Activated naive CD8-positive, alpha-beta T cell (primary cell): ENCODE measurements around the gene PURA.

ENCODE experiments used
- H3K27ac Mint-ChIP-seq: one replicate; pipeline ENCODE4 v1.8.0; 2021; ENCODE audit warnings: mixed read lengths
- H3K27me3 Mint-ChIP-seq: one replicate; pipeline ENCODE4 v1.8.0; 2021; ENCODE audit warnings: mixed read lengths
- H3K36me3 Mint-ChIP-seq: one replicate; pipeline ENCODE4 v1.8.0; 2021; ENCODE audit warnings: mixed read lengths
- H3K4me1 Mint-ChIP-seq: one replicate; pipeline ENCODE4 v1.8.0; 2021; ENCODE audit warnings: low read depth, mixed read lengths
- H3K4me3 Mint-ChIP-seq: one replicate; pipeline ENCODE4 v1.8.0; 2021; ENCODE audit warnings: mild to moderate bottlenecking, mixed read lengths
- H3K9me3 Mint-ChIP-seq: one replicate; pipeline ENCODE4 v1.8.0; 2021; ENCODE audit warnings: low read depth, mixed read lengths

Gene PURA

GRCh38 chr5:140106101-140106500 is 7.8 kb upstream of the PURA start:
- H3K27me3 Mint-ChIP-seq, result peaks cover 1% of the 10 kb centered on the region
- no peaks in the 10 kb centered on the region for H3K9me3 Mint-ChIP-seq
- peaks cover 3% of the 10 kb centered on the region for H3K36me3 Mint-ChIP-seq
- peaks cover 40% of the 10 kb centered on the region for H3K4me1 Mint-ChIP-seq
- H3K27ac Mint-ChIP-seq, result peak overlapping the region; percentile 96
- no peak overlapping the region for H3K4me3 Mint-ChIP-seq

DNA sequence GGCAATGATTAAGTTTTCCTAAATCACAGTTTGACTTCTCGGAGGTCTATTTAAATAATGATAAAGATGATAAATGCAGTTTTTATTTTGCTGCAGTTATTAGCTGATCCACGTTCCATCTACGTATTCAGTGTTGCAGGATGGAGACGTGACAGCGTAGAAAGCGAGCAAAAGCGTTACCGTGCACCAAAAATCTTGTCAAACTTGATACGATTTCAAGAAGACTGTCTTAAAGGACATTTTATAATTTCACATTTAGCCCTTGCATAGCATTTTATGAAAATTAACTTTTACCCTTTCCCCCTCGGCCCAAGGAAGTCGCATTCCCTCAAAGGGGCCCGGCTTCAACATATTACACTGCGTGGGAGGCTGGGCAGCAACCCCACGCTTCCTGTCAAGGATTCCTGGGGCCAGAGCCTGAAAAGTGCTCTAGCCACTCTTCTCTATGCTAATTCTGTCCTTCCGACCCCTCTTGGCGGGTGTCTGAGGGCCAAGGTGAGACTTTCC is 7.1 kb upstream of the PURA start:
- no peaks in the 10 kb centered on the region for H3K9me3 Mint-ChIP-seq
- H3K4me1 Mint-ChIP-seq, result peaks cover 44% of the 10 kb centered on the region
- H3K36me3 Mint-ChIP-seq, result peaks cover 3% of the 10 kb centered on the region
- peak overlapping the region; percentile 96 for H3K27ac Mint-ChIP-seq
- H3K4me3 Mint-ChIP-seq, result peak overlapping the region; percentile 99
- H3K27me3 Mint-ChIP-seq, result peaks cover 1% of the 10 kb centered on the region

- H3K36me3 Mint-ChIP-seq, result peaks cover 3% of the 10 kb centered on the region
- H3K27ac Mint-ChIP-seq, result peak overlapping the region; percentile 96
- peaks cover 1% of the 10 kb centered on the region for H3K27me3 Mint-ChIP-seq
- H3K4me1 Mint-ChIP-seq, result peaks cover 51% of the 10 kb centered on the region
- no peaks in the 10 kb centered on the region for H3K9me3 Mint-ChIP-seq
- peak overlapping the region; percentile 99 for H3K4me3 Mint-ChIP-seq
Measured at GRCh38 chr5:140107312-140108092, 6.4 kb upstream of the PURA start.

- Mint-ChIP-seq H3K36me3 (no peaks in the 10 kb centered on the region), H3K4me3 (peak overlapping the region; percentile 99), H3K27ac (peak overlapping the region; percentile 93), H3K27me3 (no peaks in the 10 kb centered on the region), H3K4me1 (peaks cover 56% of the 10 kb centered on the region), H3K9me3 (no peaks in the 10 kb centered on the region)
Measured at GRCh38 chr5:140108093-140109017, 5.6 kb upstream of the PURA start.

- Mint-ChIP-seq H3K36me3 (no peaks in the 10 kb centered on the region), H3K9me3 (no peaks in the 10 kb centered on the region), H3K27me3 (no peaks in the 10 kb centered on the region), H3K4me1 (peaks cover 56% of the 10 kb centered on the region), H3K4me3 (peak overlapping the region; percentile 99), H3K27ac (peak overlapping the region; percentile 93)
Measured at GRCh38 chr5:140109018-140109758, 4.7 kb upstream of the PURA start.

GRCh38 chr5:140109759-140110645 is 3.9 kb upstream of the PURA start:
- peak overlapping the region; percentile 99 for H3K4me3 Mint-ChIP-seq
- H3K27me3 Mint-ChIP-seq, result no peaks in the 10 kb centered on the region
- H3K27ac Mint-ChIP-seq, result no peak overlapping the region
- peaks cover 58% of the 10 kb centered on the region for H3K4me1 Mint-ChIP-seq
- peaks cover 2% of the 10 kb centered on the region for H3K36me3 Mint-ChIP-seq
- H3K9me3 Mint-ChIP-seq, result no peaks in the 10 kb centered on the region

DNA sequence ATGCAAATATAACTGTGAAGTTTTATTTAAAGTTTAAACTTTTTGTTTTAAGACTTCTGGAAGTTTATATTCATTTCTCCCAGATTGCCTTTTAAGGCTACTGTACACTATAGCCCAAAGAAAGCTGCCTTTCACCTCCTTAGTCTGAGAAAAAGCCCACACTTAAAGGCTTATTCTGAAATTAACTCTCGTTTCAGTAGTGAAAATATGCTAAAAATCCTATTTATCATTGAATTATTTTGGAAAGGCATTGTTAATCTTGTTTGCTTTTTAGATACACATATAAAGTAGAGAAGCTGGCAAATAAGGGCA is 3.3 kb upstream of the PURA start:
- peaks cover 63% of the 10 kb centered on the region for H3K4me1 Mint-ChIP-seq
- H3K36me3 Mint-ChIP-seq, result peaks cover 2% of the 10 kb centered on the region
- no peaks in the 10 kb centered on the region for H3K27me3 Mint-ChIP-seq
- H3K9me3 Mint-ChIP-seq, result no peaks in the 10 kb centered on the region
- H3K4me3 Mint-ChIP-seq, result no peak overlapping the region
- peak overlapping the region; percentile 16 for H3K27ac Mint-ChIP-seq

DNA sequence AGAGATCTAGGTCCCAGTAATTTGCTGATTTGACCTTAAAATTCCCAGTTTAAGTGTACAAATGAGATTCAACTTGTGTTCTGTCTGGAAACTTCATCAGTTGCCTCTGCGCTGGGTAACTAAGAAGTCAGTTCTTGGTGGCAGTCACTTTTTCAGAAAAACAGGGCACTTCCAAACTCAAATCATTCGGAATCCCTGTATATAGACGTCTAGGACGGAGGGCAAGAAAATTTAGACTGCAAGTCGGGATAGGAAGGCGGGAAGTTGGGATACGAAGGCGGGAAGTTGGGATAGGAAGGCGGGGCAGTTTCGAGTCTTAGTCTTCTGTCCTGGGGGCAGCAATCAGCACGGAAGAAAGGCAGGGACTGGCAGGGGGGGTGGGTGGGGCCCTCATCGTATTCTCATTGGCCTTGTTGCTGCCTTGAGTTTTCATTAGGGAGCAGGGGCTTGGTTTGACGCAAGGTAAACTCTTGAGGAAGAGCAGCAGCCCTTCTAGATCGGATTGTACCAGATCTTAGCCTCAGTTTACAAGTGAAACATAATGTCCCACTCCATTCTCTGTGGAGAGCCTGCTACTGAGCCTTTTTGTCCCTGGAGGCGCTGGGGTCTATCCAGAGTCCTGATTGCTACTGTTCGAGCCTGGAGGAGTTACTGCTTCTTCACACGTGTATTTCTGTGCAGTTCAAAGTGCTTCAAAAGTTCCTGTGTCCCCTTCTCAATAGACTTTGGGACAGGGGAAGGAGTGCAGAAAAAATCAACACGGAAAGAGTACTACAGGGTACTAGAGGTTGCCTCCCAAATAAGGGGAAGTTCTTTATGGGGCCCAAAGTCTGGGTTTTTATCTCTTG is 2.7 kb upstream of the PURA start:
- H3K4me3 Mint-ChIP-seq, result peak overlapping the region; percentile 53
- H3K27ac Mint-ChIP-seq, result peak overlapping the region; percentile 66
- no peaks in the 10 kb centered on the region for H3K9me3 Mint-ChIP-seq
- peaks cover 65% of the 10 kb centered on the region for H3K4me1 Mint-ChIP-seq
- peaks cover 2% of the 10 kb centered on the region for H3K36me3 Mint-ChIP-seq
- no peaks in the 10 kb centered on the region for H3K27me3 Mint-ChIP-seq

GRCh38 chr5:140111859-140112551 is 1.9 kb upstream of the PURA start:
- no peaks in the 10 kb centered on the region for H3K27me3 Mint-ChIP-seq
- no peaks in the 10 kb centered on the region for H3K9me3 Mint-ChIP-seq
- H3K4me3 Mint-ChIP-seq, result peak overlapping the region; percentile 94
- H3K36me3 Mint-ChIP-seq, result peaks cover 2% of the 10 kb centered on the region
- H3K27ac Mint-ChIP-seq, result peak overlapping the region; percentile 66
- peaks cover 64% of the 10 kb centered on the region for H3K4me1 Mint-ChIP-seq

GRCh38 chr5:140112685-140113179 is 1.2 kb upstream of the PURA start:
- Mint-ChIP-seq H3K9me3 (no peaks in the 10 kb centered on the region), H3K27ac (peak overlapping the region; percentile 66), H3K27me3 (no peaks in the 10 kb centered on the region), H3K4me1 (peaks cover 68% of the 10 kb centered on the region), H3K4me3 (peak overlapping the region; percentile 94), H3K36me3 (peaks cover 2% of the 10 kb centered on the region)

DNA sequence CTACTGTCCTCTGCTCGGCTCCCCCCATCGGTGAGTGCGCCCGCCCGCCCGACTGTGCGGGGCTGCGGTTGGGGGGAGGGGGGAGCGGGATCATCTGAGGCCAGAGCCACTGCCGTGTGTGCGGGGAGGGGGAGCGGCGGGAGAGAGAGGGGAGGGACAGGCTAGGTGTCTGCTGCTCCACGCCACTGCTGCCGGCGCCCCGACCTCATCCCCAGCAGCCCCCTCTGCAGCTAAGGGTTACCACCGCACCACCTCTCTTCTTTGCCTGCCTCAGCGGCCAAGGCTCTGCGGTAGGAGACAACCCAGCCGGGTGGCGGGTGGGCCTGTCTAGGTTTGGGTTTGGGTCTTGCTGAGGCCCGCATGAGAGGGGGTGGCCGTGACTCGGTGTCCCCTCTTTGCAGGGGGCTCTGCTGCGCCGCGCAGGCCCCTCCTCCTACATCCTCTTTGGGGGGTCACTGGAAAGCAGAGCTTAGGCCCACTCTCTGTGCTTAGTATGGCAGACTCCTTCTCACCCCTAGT is 670 bp upstream of the PURA start:
- peak overlapping the region; percentile 94 for H3K4me3 Mint-ChIP-seq

DNA sequence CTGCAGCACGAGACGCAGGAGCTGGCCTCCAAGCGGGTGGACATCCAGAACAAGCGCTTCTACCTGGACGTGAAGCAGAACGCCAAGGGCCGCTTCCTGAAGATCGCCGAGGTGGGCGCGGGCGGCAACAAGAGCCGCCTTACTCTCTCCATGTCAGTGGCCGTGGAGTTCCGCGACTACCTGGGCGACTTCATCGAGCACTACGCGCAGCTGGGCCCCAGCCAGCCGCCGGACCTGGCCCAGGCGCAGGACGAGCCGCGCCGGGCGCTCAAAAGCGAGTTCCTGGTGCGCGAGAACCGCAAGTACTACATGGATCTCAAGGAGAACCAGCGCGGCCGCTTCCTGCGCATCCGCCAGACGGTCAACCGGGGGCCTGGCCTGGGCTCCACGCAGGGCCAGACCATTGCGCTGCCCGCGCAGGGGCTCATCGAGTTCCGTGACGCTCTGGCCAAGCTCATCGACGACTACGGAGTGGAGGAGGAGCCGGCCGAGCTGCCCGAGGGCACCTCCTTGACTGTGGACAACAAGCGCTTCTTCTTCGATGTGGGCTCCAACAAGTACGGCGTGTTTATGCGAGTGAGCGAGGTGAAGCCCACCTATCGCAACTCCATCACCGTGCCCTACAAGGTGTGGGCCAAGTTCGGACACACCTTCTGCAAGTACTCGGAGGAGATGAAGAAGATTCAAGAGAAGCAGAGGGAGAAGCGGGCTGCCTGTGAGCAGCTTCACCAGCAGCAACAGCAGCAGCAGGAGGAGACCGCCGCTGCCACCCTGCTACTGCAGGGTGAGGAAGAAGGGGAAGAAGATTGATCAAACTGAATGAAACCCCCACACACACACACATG is 654 bp downstream of the PURA start:
- Mint-ChIP-seq H3K36me3 (peaks cover 2% of the 10 kb centered on the region), H3K4me1 (peaks cover 70% of the 10 kb centered on the region), H3K4me3 (peak overlapping the region; percentile 94), H3K27me3 (no peaks in the 10 kb centered on the region), H3K9me3 (no peaks in the 10 kb centered on the region), H3K27ac (peak overlapping the region; percentile 88)

More for the DNA sequence above, 670 bp upstream of the PURA start:
- Mint-ChIP-seq H3K27ac (peak overlapping the region; percentile 61), H3K9me3 (no peaks in the 10 kb centered on the region), H3K36me3 (peaks cover 2% of the 10 kb centered on the region), H3K27me3 (no peaks in the 10 kb centered on the region), H3K4me1 (peaks cover 71% of the 10 kb centered on the region)
